HG03064 (cell line): ENCODE data around the gene CCL25.
"Not testable (repeated sequence)": the region's sequence is repeated elsewhere in the genome, so short reads cannot be mapped to it uniquely, and the experiment has no call there.

Source experiments
- ATAC-seq: cut with Tn5 transposase; IDR thresholded peaks from one replicate; pipeline ENCODE4 v1.9.1; 2021; ENCODE audit warnings: low read depth; ENCODE audit not compliant: unreplicated experiment

Gene CCL25, protein sequence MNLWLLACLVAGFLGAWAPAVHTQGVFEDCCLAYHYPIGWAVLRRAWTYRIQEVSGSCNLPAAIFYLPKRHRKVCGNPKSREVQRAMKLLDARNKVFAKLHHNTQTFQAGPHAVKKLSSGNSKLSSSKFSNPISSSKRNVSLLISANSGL

DNA sequence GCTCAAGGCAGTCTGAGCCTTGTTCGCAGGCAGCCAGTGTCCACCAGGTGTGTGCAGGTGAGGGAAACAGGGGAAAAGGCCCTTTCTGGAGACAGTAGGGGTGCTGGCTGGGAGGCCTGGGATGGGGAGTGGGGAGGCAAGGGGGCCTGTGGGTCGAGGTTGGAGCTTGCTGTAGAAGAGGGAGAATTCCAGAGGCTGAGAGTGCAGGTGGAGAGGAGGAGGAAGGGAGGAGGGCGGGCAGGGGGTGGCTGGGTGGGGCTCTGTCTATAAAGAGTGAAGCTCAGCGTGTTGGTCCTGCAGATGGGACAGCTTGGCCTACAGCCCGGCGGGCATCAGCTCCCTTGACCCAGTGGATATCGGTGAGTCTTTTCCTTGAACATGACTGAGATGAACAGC lies at the start of gene CCL25:
TSS of gene CCL25 (plus strand) at position 297 of the 396 bp plus-strand sequence. CDS start 290 bp downstream, outside the sequence.
- no peak for ATAC-seq

DNA sequence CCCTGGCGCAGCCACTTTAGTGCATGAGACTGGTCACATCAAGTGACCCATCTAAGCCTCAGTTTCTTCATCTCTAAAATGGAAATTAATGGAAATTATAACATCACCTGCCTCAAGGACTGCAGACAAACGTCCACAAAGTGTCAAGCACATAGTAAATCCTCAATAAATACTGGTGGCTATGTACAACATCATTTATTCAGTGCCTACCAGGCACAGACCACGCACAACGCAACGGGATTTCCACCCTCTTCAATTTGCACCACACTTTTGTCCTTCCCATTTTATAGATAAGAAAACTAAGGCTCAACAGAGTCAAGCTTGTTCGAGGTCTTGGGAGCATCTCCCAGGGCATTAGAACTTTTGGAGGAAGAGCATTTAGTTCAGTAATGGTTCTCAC lies 48.6 kb upstream of the CCL25 start:
- ATAC-seq: no peak

DNA sequence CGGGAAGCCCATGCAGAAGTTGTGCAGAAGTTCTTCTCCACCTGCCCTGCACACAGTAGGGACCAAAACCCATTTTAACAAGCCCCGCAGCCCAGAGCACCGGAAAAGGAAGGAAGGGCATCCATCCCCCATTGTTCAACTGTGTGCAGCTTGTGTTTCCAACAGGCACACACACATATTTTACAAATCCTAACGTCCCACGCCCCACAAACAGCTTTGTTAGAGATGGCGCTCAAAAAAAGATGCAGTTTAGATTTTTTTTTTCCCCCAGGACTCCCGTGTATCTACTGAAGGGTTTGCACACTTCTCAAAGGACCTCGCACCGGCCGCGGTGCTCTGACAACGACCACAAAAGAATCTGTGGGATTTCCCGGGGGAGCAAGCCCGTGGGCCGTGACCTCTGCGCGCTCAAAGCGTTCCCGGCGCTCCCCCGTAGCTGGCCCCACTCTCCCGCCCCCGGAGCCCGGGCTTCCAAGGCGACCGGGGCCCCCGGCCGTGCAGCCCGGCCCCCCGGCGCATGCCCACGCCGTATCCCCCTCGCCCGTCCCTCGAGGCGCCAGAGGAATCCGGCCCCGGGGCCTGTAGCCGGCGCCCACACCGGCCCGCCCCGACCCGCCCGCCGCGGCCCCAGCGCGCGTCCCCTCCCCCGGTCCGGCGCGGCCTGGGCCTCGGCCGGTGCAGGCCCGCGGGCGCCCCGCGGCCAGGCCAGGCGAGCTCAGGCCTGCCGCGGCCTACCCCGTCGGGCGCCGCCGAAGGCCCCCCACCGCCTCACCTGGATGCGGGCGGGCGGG lies 47.6 kb upstream of the CCL25 start:
- peak; percentile 36 for ATAC-seq

DNA sequence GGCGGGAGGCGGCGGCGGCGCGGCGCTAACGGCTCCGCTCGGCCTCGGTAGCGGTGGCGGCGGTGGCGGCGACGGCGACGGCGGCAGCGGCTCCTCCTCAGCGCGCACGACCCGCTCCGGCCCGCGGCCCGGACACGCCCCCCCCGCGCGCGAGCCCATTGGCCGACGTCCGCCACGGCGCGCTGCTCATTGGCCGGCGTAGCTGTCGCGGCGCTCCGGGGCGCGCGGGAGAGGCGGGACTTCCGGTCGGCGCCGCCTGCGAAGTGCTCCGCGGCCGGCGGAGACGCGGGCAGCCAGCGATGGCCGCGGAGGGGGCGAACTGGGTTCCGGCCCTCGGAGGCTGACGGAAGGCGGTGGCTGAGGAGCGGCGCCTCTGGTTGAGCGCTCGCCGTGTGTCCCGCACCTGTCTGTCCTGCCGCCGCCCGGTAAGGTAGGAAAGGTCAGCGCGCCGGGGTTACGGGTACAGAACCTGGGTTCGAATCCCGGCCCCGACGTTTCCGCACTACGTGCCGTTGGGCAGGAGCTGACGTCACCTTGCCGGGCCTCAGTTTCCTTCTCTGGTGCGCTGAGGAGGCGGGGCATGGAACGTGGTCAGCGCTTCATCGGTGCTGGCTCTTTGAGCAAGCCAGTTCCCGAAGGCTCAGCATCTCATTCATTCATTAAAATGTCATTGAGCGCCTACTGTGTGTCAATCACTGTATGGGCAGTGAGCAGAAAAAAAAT lies 46.9 kb upstream of the CCL25 start, which contains the start of gene ELAVL1:
TSS of gene ELAVL1 (minus strand) at position 108 of the 723 bp plus-strand sequence. CDS start 13,826 bp downstream, outside the sequence.
- peak; percentile 51 for ATAC-seq

DNA sequence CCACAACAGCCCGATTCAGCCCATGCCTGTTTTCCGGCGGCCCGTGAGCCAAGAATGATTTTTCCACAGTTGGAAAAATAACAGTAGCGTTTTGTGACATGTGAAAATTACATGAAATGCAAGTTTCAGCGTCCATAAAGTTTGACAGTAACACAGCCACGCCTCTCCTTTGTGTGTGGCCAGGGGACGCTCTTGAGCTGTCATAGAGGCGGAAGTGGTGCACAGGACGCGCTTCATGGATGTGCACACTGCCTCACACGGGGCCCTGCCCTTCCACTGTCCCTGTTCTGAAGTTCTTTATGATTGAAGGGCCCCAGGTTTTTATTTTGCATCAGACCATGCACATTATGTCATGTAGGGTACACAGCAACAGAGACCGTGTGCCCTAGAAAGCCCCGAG lies 34.8 kb upstream of the CCL25 start:
- ATAC-seq: no peak

DNA sequence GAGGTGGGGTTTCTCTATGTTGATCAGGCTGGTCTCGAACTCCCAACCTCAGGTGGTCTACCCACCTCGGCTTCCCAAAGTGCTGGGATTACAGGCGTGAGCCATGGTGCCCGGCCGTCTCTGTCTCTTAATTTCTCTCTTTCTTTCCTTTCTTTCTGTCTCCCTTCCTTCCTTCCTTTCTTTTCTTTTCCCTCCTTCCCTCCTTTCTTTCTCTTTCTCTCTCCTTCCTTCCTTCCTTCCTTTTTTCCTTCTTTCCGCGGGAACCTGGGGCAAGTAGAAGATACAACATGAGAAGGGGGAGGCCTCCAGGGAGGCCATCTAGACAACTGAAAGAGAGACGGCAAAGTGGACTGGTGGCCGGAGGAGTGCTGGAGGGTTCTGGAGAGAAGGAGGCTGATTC lies 31.9 kb upstream of the CCL25 start:
- ATAC-seq: no peak

DNA sequence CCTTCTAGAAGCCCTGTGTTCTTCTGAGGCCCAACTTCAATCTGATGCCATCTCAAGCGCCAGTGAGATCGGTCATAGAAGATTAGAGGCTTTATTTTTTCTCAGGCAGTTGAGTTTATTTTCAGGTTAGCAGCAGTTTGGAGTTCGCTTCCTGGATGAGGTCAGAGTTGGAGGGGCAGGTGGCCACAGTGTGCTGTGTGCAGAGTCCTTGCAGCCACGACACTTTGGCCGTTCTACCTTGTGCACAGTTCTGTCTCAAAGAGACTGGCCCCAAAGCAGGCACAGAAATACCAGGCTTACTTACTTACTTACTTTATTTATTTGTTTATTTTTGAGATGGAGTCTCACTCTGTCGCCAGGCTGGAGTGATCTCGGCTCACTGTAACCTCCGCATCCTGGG lies 31.2 kb upstream of the CCL25 start:
- ATAC-seq: no peak

DNA sequence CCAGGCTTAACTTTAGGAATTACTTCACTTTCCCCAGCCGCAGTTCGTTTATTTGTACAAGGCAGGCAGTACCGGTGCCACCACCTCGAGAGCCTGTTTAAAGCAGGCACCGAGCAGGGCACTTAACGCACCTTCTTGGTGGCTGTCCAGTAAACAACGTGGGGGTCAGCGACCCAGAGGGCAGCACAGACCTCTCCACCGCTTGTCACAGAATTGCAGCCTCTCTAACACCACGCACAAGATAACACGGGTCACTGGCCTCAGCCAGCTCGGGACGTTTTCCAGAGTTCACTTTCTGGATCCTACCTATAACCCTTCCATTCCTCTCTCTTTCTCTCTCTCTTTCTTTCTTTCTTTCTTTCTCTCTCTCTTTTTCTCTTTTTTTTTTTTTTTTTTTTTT lies 30.3 kb upstream of the CCL25 start:
- no peak for ATAC-seq

DNA sequence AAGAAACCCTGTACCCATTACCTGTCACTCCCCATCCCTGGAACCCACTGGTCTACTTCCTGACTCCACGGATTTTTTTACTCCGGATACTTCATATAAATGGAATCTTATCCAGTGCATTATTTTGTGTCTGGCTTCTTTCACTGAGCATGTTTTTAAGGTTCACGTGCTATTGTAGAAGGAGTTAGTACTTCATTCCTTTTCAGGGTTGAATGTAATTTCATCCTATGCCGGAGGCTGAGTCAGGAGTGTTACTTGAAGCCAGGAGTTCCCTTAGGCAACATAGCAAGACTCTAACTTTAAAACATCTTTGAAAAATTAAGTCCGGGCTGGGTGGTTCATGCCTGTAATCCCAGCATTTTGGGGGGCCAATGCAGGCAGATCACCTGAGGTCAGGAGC lies 29.2 kb upstream of the CCL25 start:
- ATAC-seq: no peak

DNA sequence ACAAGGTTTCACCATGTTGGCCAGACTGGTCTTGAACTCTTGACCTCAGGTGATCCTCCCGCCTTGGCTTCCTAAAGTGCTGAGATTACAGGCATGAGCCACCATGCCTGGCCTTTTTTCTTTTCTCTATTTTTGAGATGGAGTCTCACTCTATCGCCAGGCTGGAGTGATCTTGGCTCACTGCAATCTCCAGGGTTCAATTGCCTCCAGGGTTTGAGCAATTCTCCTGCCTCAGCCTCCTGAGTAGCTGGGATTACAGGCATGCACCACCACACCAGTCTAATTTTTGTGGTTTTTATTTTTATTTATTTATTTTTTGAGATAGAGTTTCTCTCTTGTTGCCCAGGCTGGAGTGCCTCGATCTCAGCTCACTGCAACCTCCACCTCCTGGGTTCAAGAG lies 28.3 kb upstream of the CCL25 start:
- ATAC-seq: not testable (repeated sequence)

DNA sequence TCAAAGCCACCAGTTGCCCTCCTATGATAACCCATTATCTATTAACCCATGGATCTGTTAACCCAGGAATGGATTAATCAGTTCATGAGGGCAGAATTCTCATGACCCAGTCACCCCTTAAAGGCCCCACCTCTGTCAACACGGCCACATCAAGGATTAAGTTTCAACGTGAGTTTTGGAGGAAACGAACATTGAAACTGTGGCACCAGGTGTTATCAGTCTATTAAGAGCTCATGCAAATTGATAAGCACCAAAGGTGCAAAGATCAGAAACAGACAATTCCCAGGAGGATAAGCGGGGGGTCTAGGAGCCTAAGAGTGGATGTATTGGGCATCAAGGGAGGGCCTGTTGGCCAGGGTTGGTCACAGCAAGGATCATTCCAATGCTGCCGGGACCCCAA lies 27.2 kb upstream of the CCL25 start:
- no peak for ATAC-seq

DNA sequence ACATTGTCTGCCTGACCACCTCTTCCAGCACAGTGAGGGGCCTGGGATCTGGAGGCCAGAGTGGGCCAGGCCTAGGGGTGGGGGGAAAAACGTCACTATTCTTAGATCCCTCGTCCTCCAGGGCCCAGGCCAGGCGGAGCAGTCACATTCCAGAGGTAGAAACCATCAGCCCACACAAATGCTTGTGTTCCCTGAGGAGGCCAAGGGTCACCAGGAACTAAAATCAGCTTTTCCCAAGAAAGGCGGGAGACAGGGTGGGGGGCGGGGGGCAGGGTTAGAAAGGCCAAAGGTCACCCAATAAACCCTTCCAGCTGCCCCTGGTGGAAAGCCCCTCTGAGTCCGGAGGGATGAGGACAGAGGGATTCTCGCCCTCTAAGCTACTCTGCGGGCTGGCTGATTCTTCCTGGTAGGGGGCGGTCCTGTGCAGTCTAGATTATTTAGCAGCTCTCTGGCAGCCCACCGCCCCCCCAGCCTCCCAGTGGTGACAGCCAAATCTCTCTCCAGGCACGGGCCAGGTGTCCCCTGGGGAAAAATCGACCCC lies 23.5 kb upstream of the CCL25 start:
- no peak for ATAC-seq

DNA sequence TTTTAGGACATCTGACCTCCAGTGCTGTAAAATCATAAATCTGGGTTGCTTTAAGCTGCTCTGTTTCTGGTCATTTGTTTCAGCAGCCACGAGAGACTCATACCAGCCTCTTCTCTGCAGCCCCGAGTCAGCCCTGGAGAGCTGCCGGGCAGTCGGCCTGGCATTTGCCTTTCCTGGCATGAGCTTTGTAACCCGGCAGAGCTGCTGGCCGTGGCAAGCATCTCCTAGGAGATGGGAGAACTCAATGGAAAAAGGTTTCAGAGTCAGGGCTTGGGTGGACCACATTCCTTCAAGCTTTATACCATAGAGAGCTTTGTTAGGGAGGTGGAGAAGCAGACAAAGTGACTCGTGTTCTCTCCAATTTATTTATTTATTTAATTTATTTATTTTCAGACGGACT lies 21.6 kb upstream of the CCL25 start:
- ATAC-seq: no peak

DNA sequence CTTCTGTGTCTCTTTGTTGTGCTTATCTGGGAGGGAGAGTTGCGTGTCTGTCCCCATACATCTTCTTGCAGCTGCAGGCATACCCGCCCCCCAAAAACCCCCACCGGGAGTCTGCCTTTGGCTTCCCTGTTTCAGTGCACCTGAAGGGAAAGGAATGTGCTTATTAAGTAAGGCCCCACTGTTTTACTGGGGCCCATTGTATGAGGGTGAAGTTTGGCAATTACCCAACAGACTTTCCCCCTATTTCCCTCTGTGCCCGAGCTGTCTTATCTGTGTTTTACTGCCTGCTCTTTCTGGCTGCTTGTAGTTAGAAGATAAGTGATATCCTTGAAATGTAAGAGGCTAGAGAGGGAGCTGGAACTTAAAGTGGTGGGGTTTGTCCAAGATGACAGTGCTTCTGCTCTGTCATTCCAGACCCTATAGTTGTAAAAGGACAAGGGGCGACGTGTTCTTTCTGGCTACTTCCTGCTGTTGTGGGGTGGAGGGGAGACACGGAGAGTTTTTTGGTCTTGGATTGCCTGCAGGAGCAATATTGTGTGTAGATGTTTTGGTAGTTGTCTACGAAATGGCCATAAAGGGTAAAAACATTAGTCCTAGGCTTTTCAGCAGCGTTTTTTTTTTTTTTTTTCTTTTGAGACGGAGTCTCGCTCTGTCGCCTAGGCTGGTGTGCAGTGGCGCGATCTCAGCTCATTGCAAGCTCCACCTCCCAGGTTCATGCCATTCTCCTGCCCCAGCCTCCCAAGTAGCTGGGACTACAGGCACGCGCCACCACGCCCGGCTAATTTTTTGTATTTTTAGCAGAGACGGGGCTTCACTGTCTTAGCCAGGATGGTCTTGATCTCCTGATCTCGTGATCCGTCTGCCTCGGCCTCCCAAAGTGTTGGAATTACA lies 19.0 kb upstream of the CCL25 start:
- not testable (repeated sequence) for ATAC-seq

DNA sequence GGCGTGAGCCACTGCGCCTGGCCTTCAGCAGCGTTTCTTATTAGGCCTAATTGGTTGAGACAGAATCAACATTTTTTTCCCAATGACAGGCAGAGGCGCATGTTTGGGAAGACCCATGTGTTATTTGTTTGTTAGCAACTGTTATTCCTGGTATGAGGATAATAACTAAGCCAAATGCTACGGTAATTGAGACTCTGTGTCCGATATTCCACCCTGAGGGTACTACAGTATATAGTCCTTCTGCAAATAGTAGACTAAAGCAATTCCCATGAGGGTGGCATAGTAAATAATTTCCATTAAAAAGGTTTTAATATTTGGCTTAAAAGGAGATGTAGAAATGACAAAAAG lies 18.4 kb upstream of the CCL25 start:
- no peak for ATAC-seq

DNA sequence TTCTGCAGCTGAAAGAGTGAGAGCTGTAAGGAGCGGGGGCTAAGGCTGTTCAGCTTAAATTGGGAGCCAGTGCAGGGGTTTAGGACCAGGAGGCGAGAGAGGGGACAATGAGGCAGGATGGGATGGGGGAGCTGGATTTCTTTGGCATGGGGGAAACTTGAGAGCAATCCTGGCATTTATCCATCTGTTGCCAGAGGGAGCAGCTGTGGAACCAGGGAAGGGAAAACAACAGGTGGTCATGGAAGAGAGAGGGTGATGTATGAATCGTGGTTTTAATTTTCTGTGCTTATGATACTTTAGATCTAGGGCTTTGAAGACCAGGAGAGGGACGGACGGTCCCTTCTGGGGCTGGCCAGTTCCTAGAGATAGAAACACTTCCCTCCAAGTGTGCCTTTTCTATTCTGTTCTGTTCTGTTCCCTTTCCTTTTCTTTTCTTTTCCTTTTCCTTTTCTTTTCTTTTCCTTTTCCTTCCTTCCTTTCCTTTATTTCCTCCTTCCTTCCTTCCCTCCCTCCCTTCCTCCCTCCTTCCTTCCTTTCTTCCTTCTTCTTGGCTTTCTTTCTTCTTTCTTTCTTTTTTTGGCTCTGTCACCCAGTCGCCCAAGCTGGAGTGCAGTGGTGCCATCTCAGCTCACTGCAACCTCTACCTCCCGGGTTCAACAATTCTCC lies 16.0 kb upstream of the CCL25 start:
- ATAC-seq: no peak

DNA sequence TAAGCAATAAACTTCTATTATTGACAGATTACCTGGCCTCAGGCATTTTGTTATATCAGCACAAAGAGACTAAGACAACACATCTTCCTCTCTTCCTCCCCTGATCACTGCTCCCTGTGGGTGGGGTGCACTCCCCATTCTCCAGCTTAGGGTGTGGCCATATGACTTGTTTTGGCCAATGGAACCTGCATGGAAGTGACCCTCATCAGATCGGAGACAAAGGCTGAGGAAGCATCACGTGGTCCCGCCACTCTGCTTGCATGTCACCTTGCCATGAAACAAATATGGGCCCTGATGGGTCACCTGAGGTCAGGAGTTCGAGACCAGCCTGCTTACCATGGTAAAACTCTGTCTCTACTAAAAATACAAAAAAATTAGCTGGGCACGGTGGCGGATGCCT lies 13.7 kb upstream of the CCL25 start:
- no peak for ATAC-seq

DNA sequence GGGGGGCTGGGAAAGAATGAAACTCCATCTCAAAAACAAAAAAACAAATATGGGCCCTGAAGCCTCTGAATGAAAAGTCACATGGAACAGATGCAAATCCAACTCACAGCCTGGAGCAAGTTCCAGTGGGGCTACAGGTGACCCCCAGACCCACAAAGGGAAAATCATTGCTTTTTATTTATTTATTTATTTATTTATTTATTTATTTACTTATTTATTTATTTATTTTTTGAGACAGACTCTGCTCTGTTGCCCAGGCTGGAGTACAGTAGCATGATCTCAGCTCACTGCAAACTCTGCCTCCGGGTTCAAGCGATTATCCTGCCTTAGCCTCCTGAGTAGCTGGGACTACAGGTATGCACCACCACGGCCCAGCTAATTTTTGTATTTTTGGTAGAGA lies 13.3 kb upstream of the CCL25 start:
- no peak for ATAC-seq

DNA sequence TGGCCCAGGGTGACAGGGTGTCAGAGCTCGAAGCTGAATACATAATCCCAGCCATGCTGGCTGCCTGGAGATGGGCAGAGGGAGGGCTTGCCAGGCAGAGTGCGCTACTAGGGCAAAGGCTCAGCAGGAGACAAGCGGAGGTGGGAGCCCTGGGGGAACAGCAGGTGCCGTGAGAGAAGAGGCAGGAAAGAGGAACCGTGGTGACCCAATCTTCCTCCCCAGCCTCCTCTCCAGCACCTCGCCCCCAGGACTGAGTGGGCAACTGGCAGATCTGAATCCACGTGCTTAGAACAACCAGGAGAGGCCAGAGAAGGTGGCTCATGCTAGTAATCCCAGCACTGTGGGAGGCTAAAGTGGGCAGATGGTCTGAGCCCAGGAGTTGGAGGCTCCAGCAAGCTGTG lies 11.0 kb upstream of the CCL25 start:
- no peak for ATAC-seq

DNA sequence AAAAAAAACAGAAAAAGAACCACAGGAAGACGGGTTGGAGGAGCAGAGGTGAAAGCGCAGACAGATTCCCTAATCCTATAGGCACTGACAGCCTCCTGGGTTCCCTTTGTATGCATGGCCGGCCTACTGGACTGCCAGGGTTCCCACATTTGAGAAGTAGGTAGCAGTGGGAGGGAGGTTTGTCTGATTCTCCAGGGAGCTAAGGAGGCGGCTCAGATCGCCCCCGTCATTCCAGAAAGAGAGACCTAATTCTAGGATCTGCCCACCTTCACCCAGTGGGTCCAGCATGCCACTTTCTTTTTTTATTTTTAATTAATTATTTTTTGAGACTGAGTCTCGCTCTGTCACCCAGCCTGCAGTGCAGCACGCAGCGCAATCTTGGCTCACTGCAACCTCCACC lies 9.7 kb upstream of the CCL25 start:
- no peak for ATAC-seq
